Endothelial cell of umbilical vein (primary cell): ENCODE data around the gene ALG5.

Source experiments
- EZH2 ChIP-seq: IDR thresholded peaks from 2 replicates; pipeline ENCODE4 v1.6.1; 2012; ENCODE audit warnings: borderline replicate concordance, low read depth, mild to moderate bottlenecking, moderate library complexity, low read length, inconsistent platforms; ENCODE audit not compliant: severe bottlenecking
- FOS ChIP-seq: IDR thresholded peaks from 2 replicates; pipeline ENCODE4 v1.6.1; 2011; ENCODE audit warnings: mild to moderate bottlenecking, low read length, moderate library complexity, borderline replicate concordance; ENCODE audit not compliant: insufficient read depth
- GATA2 ChIP-seq: IDR thresholded peaks from 2 replicates; pipeline ENCODE4 v1.7.0; 2011; ENCODE audit warnings: low read depth, mild to moderate bottlenecking, moderate library complexity, mixed read lengths, low read length; ENCODE audit not compliant: insufficient read length, insufficient read depth
- POLR2A ChIP-seq: IDR thresholded peaks from 2 replicates; pipeline ENCODE4 v1.6.1; 2012; ENCODE audit warnings: low read depth, mild to moderate bottlenecking, control low read depth, low read length
- POLR2AphosphoS5 ChIP-seq: IDR thresholded peaks from 2 replicates; pipeline ENCODE4 v1.6.1; 2012; ENCODE audit warnings: low read depth, mild to moderate bottlenecking, control low read depth, low read length, moderate library complexity; ENCODE audit not compliant: insufficient read depth
- TF ChIP-seq, protein P1 (sequence below), 2 donors: IDR thresholded peaks; 1 replicate in 1 of 2; 2 replicates in 1 of 2; pipeline ENCODE4 v1.5.1; 2011; ENCODE audit warnings: low read length in 2 of 2, mild to moderate bottlenecking in 2 of 2, moderate library complexity in 2 of 2, control low read depth in 1 of 2, inconsistent platforms in 1 of 2, low read depth in 1 of 2; ENCODE audit not compliant: insufficient read depth in 1 of 2; ENCODE audit errors: extremely low read depth in 1 of 2

DNA sequence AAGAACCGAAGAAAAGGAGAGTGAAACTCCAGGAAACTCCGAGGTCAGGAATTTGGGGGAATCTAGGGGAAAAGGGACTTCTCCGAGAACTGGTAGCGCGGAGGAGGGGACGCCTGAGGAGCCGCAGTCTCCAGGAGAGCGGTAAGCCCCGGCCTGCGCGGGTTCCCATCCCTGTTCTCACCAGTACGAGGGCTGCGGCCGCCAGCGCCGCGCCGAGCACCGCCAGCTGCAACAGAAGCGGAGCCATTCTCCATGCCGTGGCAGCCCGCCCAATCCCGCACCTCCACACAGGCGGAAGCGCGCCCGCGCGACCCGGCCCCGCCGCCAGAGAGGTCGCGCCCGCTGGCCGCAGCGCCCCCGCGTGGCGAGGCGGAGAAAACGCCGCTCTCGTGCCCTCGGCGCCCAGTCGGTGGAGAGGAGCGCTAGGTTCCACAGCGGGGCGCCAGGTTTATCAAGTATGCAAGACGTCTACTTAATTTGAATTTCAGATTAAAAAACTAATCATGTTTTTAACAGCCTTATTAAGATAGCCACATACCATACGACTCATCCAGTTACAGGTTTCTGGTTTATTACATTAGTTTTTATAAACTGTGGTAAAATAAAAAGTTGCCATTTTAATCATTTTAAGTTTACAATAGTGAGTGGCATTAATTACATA is at the start of gene ALG5:
- TF ChIP-seq POLR2AphosphoS5 (peak; percentile 98), POLR2A (peak; percentile 94), EZH2 (no peak), FOS (no peak), GATA2 (no peak)
- TF ChIP-seq, protein P1, sequence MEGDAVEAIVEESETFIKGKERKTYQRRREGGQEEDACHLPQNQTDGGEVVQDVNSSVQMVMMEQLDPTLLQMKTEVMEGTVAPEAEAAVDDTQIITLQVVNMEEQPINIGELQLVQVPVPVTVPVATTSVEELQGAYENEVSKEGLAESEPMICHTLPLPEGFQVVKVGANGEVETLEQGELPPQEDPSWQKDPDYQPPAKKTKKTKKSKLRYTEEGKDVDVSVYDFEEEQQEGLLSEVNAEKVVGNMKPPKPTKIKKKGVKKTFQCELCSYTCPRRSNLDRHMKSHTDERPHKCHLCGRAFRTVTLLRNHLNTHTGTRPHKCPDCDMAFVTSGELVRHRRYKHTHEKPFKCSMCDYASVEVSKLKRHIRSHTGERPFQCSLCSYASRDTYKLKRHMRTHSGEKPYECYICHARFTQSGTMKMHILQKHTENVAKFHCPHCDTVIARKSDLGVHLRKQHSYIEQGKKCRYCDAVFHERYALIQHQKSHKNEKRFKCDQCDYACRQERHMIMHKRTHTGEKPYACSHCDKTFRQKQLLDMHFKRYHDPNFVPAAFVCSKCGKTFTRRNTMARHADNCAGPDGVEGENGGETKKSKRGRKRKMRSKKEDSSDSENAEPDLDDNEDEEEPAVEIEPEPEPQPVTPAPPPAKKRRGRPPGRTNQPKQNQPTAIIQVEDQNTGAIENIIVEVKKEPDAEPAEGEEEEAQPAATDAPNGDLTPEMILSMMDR (IDR thresholded peaks at IDR 0.05; ENCODE audit: extremely low read depth in 1 of 2, insufficient read depth in 1 of 2, low read depth in 1 of 2, low read length in 2 of 2) = peak; percentile 81 to 99
